ENCODE data around the gene ABCF3. TPM values are rescaled to one million over a fixed set of nuclear protein-coding genes. Genes with fewer than 3 reads are reported as not detected.
A peak's percentile ranks its signal among the peaks of the same experiment; 100 is the strongest.

The ABCF3 gene
- total RNA-seq, 2 experiments from 2014 or later = 57.6 to 60.2 TPM

GRCh38 chr3:184172681-184173373, 13.2 kb upstream of the ABCF3 start:
- Mint-ChIP-seq H3K27ac (no peak overlapping the region), H3K27me3 (no peaks in the 10 kb centered on the region), H3K36me3 (peaks cover 1% of the 10 kb centered on the region), H3K9me3 (ENCODE audit: low read depth) (no peaks in the 10 kb centered on the region), H3K4me3 (no peak overlapping the region), H3K4me1 (peaks cover 23% of the 10 kb centered on the region)
- CTCF ChIA-PET = interaction anchor here (2.0 to 2.4 kb wide), 2 partner anchors 17 to 55 kb away, joined by 7 read pairs; no protein-coding TSS in a partner anchor
- ATAC-seq (no peak), DNase-seq (no peak)

GRCh38 chr3:184173374-184173722, 12.7 kb upstream of the ABCF3 start:
- no peak for ATAC-seq
- no peak overlapping the region for H3K27ac Mint-ChIP-seq
- CTCF ChIA-PET = interaction anchor here (1.2 to 2.4 kb wide), 3 partner anchors 17 to 54 kb away, joined by 3 to 7 read pairs (median 7); partner anchors contain the start of gene EIF2B5

DNA sequence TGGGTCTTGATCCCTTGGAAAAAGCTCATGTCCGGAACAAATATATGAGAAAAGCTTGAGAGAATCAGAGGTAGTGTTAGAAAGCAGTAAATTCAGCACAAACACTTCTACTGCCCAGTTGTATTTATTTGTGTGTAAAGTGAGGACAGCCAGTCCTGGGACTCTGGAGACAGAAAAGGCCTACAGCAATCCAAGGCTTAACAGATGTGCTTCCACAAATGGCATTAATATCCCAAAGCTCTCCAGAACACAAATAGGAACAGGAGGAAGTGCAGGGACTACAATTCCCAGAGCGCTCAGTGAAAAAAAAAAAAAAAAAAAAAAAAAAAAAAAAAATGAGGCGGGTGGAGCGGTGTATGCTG, 11.7 kb upstream of the ABCF3 start:
- H3K27me3 Mint-ChIP-seq = no peaks in the 10 kb centered on the region

More at GRCh38 chr3:184173374-184173722, 12.7 kb upstream of the ABCF3 start:
- Mint-ChIP-seq H3K27me3 (no peaks in the 10 kb centered on the region), H3K9me3 (ENCODE audit: low read depth) (no peaks in the 10 kb centered on the region), H3K36me3 (peaks cover 6% of the 10 kb centered on the region), H3K4me1 (peaks cover 27% of the 10 kb centered on the region), H3K4me3 (no peak overlapping the region)
- no peak for DNase-seq

DNA sequence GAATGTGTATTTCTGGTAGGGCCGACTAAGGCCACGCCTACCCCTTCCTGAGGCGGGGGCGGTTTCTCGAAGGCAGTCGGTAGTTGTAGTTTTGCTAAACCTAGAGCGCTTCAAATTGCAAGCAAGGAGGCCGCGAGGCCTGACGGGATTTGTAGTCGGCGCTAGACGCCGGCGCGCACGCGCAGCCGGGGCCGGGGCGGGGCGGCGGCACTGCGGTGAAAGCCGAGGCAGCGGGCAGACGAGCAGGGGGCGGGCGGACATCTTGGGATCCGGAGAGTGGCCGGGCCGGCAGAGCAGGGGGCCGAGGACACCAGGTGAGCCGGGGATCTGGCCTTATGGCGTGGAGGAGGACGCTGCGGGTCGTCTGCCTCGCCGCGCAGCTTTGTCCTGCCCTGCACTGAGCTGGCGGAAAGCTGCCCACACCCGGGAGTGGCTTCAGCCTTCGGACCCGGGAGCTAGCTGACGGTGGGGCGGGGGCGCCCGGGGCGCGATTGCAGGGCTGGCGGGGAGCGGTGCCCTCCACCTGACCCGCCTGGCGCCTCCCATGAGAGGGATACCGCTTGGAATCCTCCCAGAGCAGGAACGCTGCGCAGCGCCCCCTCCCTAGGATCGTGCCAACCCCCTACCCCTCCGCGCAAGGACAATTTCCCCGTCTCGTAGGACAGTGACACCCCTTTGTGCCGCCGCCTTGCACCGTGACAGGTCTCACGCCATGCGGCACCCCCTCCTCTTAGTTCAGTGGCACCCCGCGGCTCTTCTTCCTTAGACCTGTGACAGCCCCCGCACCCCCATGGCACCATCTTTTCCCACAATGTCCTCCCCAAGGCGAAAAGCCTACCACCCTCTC, 11.1 kb upstream of the ABCF3 start, which contains the start of gene AP2M1:
AP2M1 (plus strand) TSS at position 210 of the 847 bp plus-strand sequence. CDS start 2,139 bp downstream, outside the sequence.
- peak; percentile 96 for ATAC-seq
- CTCF ChIA-PET = interaction anchor here (0.5 to 2.4 kb wide), 8 partner anchors 9 to 112 kb away, joined by 3 to 7 read pairs (median 4); partner anchors contain the start of genes ABCF3 and EIF2B5
- Mint-ChIP-seq H3K4me3 (peak within 1 kb of the TSS; percentile 95), H3K27me3 (no peaks in the 10 kb centered on the region), H3K4me1 (peaks cover 27% of the 10 kb centered on the region), H3K36me3 (peaks cover 13% of the 10 kb centered on the region), H3K9me3 (ENCODE audit: low read depth) (no peaks in the 10 kb centered on the region), H3K27ac (peak within 1 kb of the TSS; percentile 90)
- DNase-seq = peak; percentile 99

More for the DNA sequence above, 11.7 kb upstream of the ABCF3 start:
- Mint-ChIP-seq H3K36me3 (peaks cover 12% of the 10 kb centered on the region), H3K4me3 (peak overlapping the region; percentile 95), H3K27ac (peak overlapping the region; percentile 73), H3K9me3 (ENCODE audit: low read depth) (no peaks in the 10 kb centered on the region), H3K4me1 (peaks cover 27% of the 10 kb centered on the region)
- CTCF ChIA-PET = interaction anchor here (0.5 to 2.4 kb wide), 8 partner anchors 9 to 112 kb away, joined by 3 to 7 read pairs (median 4); partner anchors contain the start of genes ABCF3 and EIF2B5
- DNase-seq = no peak
- peak; percentile 12 for ATAC-seq

DNA sequence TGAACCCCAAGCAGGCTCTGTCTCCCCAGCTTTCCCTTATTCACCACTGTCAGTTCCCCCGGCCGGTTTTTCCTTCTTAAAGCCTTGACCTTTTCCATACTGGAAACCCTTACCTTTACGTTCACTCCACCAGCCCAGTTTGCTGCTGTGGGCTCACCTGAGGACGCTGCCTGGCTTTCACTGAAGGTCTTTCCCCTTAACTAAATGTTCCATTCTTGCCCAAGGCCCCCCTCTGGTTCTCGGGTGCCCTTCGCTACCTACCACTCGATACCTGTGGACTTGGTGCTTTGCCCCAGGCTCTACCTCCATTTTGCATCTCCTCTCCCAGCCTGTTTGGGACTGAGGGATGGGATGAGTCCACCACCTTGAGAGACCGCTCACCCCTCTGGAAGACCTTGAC, 10.5 kb upstream of the ABCF3 start:
- ATAC-seq (no peak), DNase-seq (no peak)
- CTCF ChIA-PET = interaction anchor here (0.7 to 2.4 kb wide), 3 partner anchors 8 to 47 kb away, joined by 3 to 7 read pairs (median 6); no protein-coding TSS in a partner anchor
- H3K27me3 Mint-ChIP-seq = no peaks in the 10 kb centered on the region
- H3K4me3 Mint-ChIP-seq = peak overlapping the region; percentile 95
- peak overlapping the region; percentile 90 for H3K27ac Mint-ChIP-seq
- peaks cover 15% of the 10 kb centered on the region for H3K36me3 Mint-ChIP-seq
- peaks cover 27% of the 10 kb centered on the region for H3K4me1 Mint-ChIP-seq
- H3K9me3 Mint-ChIP-seq (ENCODE audit: low read depth) = no peaks in the 10 kb centered on the region

DNA sequence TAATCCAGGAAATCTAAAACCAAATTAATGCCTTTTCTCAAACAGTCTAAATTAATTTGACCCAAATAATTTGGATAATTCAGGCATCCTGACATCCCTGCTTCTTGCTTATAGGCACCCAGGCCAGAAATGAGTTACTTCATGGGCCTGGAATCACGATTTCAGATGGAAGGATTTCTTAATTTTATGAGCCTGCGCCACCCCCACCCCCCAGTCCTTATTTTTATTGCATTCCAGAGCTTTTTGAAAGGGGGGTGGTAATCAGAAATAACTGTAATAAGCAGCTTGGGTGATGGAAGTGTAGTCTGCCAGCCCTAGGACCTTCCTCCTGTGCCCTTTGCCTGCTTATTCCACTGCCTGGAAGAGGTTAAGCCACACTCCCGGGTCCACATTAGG, 10.0 kb upstream of the ABCF3 start:
- CTCF ChIA-PET = interaction anchor here (0.7 to 1.7 kb wide), 2 partner anchors 8 to 47 kb away, joined by 3 to 6 read pairs; no protein-coding TSS in a partner anchor
- H3K27me3 Mint-ChIP-seq = no peaks in the 10 kb centered on the region
- peaks cover 27% of the 10 kb centered on the region for H3K4me1 Mint-ChIP-seq
- H3K36me3 Mint-ChIP-seq = peaks cover 19% of the 10 kb centered on the region
- DNase-seq = no peak
- peak overlapping the region; percentile 90 for H3K27ac Mint-ChIP-seq
- H3K4me3 Mint-ChIP-seq = peak overlapping the region; percentile 95
- ATAC-seq = no peak
- H3K9me3 Mint-ChIP-seq (ENCODE audit: low read depth) = no peaks in the 10 kb centered on the region

DNA sequence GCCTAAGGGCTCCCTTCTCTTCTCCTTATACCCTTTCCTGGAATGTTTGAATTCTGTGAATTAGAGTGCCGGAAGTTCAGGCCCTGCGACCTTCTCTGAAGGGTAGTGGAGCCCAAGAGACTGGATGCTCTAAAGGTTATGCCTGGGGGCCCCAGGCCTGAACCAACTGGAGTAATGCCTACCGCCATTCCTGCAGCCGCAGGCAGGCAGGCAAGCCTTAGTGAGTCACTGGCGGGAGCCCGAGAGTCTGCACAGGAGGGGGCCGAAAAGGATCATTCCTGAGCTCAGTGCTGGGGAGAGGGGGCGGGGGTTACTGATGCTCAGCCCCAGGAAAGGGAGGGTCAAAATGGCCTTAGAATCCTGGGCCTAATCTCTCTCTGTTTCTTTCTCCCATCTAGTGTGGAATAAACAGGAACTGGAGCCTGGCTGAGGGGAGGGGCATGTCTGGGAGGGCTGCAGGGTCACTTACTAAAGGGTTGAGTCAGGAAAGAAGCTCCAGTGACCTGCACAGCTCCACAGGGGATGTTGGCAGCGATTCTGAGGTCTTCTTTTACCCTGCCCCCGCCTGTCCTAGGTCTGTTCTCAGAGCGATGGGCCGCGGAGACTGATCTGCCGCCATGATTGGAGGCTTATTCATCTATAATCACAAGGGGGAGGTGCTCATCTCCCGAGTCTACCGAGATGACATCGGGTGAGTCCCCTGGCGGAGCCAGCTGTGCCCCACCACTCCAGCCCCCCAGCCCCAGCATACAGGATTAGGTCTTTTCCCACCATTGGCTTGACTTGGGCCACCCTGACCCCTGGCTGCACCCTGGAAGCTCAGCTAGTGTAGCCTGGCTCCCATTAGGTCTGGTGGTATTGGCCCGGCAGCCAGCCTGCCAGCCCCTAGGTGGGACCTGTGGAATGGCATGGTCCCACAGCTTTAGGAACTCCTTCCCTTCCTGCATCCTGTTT, 9.3 kb upstream of the ABCF3 start:
- Mint-ChIP-seq H3K4me3 (peak overlapping the region; percentile 95), H3K4me1 (peaks cover 27% of the 10 kb centered on the region), H3K9me3 (ENCODE audit: low read depth) (no peaks in the 10 kb centered on the region), H3K27ac (no peak overlapping the region), H3K36me3 (peaks cover 23% of the 10 kb centered on the region), H3K27me3 (no peaks in the 10 kb centered on the region)
- CTCF ChIA-PET = no interaction called here
- ATAC-seq (no peak), DNase-seq (no peak)

GRCh38 chr3:184177331-184177731, 8.7 kb upstream of the ABCF3 start:
- no peaks in the 10 kb centered on the region for H3K27me3 Mint-ChIP-seq
- no peak for ATAC-seq
- H3K4me3 Mint-ChIP-seq = no peak overlapping the region
- peaks cover 27% of the 10 kb centered on the region for H3K4me1 Mint-ChIP-seq
- H3K36me3 Mint-ChIP-seq = peaks cover 24% of the 10 kb centered on the region
- H3K27ac Mint-ChIP-seq = no peak overlapping the region
- CTCF ChIA-PET = no interaction called here
- no peak for DNase-seq
- H3K9me3 Mint-ChIP-seq (ENCODE audit: low read depth) = no peaks in the 10 kb centered on the region

- H3K36me3 Mint-ChIP-seq = peaks cover 28% of the 10 kb centered on the region
- DNase-seq (no peak), ATAC-seq (no peak)
- no peak overlapping the region for H3K27ac Mint-ChIP-seq
- CTCF ChIA-PET = no interaction called here
- no peaks in the 10 kb centered on the region for H3K9me3 Mint-ChIP-seq (ENCODE audit: low read depth)
- H3K27me3 Mint-ChIP-seq = no peaks in the 10 kb centered on the region
- peaks cover 27% of the 10 kb centered on the region for H3K4me1 Mint-ChIP-seq
- H3K4me3 Mint-ChIP-seq = no peak overlapping the region
These were observed 8.2 kb upstream of the ABCF3 start for GRCh38 chr3:184177767-184178306.

- no peaks in the 10 kb centered on the region for H3K27me3 Mint-ChIP-seq
- peaks cover 35% of the 10 kb centered on the region for H3K36me3 Mint-ChIP-seq
These were observed 7.4 kb upstream of the ABCF3 start for GRCh38 chr3:184178521-184179138.

DNA sequence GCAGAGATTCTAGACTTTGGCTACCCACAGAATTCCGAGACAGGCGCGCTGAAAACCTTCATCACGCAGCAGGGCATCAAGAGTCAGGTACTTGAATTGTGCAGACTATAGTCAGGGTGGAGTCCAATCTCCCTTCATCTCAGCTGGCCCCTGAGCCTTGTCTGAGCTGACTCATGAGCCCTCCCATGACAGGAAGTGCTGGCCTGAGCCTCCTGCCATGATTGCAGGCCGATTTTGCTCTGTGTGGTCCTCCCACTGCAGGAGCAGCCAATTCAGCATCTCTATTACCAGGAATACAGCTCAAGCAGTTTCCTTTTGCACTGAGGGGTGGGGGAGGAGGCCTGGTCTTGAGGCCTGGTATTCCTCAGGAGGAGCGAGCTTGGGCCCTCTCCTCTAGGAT, 5.8 kb upstream of the ABCF3 start:
- Mint-ChIP-seq H3K27me3 (no peaks in the 10 kb centered on the region), H3K9me3 (ENCODE audit: low read depth) (no peaks in the 10 kb centered on the region), H3K36me3 (peaks cover 42% of the 10 kb centered on the region), H3K4me3 (no peak overlapping the region), H3K27ac (no peak overlapping the region), H3K4me1 (peaks cover 24% of the 10 kb centered on the region)
- ATAC-seq = no peak
- CTCF ChIA-PET = interaction anchor here (1.4 kb wide), 1 partner anchor 163 kb away, joined by 3 read pairs; the partner anchor contains the start of gene ABCC5
- no peak for DNase-seq

More at GRCh38 chr3:184178521-184179138, 7.4 kb upstream of the ABCF3 start:
- Mint-ChIP-seq H3K4me3 (no peak overlapping the region), H3K27ac (no peak overlapping the region), H3K9me3 (ENCODE audit: low read depth) (no peaks in the 10 kb centered on the region), H3K4me1 (peaks cover 26% of the 10 kb centered on the region)
- CTCF ChIA-PET = no interaction called here
- DNase-seq (no peak), ATAC-seq (no peak)

DNA sequence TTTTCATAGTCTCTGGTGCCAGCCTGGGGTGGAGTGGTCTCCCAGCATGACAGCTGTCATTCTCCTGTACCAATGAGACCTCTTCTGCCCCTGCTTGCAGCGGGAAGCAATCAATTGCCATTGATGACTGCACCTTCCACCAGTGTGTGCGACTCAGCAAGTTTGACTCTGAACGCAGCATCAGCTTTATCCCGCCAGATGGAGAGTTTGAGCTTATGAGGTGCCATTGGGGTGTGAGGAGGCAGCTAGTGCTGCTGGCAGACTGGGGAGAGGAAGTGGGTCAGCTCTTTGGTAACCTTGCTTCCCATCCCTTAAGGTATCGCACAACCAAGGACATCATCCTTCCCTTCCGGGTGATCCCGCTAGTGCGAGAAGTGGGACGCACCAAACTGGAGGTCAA, 4.4 kb upstream of the ABCF3 start:
- DNase-seq (no peak), ATAC-seq (no peak)
- Mint-ChIP-seq H3K9me3 (ENCODE audit: low read depth) (no peaks in the 10 kb centered on the region), H3K36me3 (peaks cover 42% of the 10 kb centered on the region), H3K27ac (no peak overlapping the region), H3K27me3 (no peaks in the 10 kb centered on the region), H3K4me1 (peaks cover 17% of the 10 kb centered on the region), H3K4me3 (no peak overlapping the region)
- CTCF ChIA-PET = no interaction called here
